ENCODE data around the gene STAT3.

STAT3 gene

GRCh38 chr17:42338427-42338985, 49.7 kb downstream of the STAT3 start:
- TF ChIP-seq ZBTB7A (IDR thresholded peaks at IDR 0.05; ENCODE audit: low read depth): no peak
- TF ChIP-seq YY1 (IDR thresholded peaks at IDR 0.05; ENCODE audit: low read depth): no peak
- no peak for TF ChIP-seq MAX (IDR thresholded peaks at IDR 0.05)
- TF ChIP-seq FOXM1 (IDR thresholded peaks at IDR 0.05; ENCODE audit: borderline replicate concordance, low read depth): no peak
- TF ChIP-seq EP300 (IDR thresholded peaks at IDR 0.05; ENCODE audit: borderline replicate concordance): no peak
- TF ChIP-seq, protein P1, sequence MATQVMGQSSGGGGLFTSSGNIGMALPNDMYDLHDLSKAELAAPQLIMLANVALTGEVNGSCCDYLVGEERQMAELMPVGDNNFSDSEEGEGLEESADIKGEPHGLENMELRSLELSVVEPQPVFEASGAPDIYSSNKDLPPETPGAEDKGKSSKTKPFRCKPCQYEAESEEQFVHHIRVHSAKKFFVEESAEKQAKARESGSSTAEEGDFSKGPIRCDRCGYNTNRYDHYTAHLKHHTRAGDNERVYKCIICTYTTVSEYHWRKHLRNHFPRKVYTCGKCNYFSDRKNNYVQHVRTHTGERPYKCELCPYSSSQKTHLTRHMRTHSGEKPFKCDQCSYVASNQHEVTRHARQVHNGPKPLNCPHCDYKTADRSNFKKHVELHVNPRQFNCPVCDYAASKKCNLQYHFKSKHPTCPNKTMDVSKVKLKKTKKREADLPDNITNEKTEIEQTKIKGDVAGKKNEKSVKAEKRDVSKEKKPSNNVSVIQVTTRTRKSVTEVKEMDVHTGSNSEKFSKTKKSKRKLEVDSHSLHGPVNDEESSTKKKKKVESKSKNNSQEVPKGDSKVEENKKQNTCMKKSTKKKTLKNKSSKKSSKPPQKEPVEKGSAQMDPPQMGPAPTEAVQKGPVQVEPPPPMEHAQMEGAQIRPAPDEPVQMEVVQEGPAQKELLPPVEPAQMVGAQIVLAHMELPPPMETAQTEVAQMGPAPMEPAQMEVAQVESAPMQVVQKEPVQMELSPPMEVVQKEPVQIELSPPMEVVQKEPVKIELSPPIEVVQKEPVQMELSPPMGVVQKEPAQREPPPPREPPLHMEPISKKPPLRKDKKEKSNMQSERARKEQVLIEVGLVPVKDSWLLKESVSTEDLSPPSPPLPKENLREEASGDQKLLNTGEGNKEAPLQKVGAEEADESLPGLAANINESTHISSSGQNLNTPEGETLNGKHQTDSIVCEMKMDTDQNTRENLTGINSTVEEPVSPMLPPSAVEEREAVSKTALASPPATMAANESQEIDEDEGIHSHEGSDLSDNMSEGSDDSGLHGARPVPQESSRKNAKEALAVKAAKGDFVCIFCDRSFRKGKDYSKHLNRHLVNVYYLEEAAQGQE (IDR thresholded peaks at IDR 0.05; ENCODE audit: low read depth): no peak
- TF ChIP-seq, protein P2, sequence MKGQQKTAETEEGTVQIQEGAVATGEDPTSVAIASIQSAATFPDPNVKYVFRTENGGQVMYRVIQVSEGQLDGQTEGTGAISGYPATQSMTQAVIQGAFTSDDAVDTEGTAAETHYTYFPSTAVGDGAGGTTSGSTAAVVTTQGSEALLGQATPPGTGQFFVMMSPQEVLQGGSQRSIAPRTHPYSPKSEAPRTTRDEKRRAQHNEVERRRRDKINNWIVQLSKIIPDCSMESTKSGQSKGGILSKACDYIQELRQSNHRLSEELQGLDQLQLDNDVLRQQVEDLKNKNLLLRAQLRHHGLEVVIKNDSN (IDR thresholded peaks at IDR 0.05): no peak
- TF ChIP-seq CREB1 (IDR thresholded peaks at IDR 0.05; ENCODE audit: low read depth): no peak
- TF ChIP-seq EGR1 (IDR thresholded peaks at IDR 0.05): no peak
- no peak for TF ChIP-seq TEAD4 (IDR thresholded peaks at IDR 0.05)
- TF ChIP-seq RAD21 (IDR thresholded peaks at IDR 0.05; ENCODE audit: low read depth): no peak

DNA sequence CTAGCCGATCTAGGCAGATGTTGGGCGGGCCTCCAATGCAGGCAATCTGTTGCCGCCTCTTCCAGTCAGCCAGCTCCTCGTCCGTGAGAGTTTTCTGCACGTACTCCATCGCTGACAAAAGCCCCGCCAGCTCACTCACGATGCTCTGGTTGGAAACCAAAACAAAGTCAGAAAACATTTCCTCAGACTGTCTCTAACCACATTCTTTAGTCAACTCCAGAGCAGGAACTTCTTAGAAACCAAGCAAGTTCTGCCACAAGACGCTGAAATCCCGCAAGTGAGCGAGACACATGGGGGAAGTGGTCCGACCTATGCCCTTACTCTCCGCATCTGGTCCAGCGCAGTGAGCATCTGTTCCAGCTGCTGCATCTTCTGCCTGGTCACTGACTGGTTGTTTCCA, 50.8 kb downstream of the STAT3 start:
- TF ChIP-seq RAD21 (IDR thresholded peaks at IDR 0.05; ENCODE audit: low read depth) (no peak), CREB1 (IDR thresholded peaks at IDR 0.05; ENCODE audit: low read depth) (no peak), ZBTB7A (IDR thresholded peaks at IDR 0.05; ENCODE audit: low read depth) (no peak), FOXM1 (IDR thresholded peaks at IDR 0.05; ENCODE audit: borderline replicate concordance, low read depth) (no peak), TCF12 (IDR thresholded peaks at IDR 0.05; ENCODE audit: low read depth) (no peak), MAX (IDR thresholded peaks at IDR 0.05) (no peak), NFIC (IDR thresholded peaks at IDR 0.05) (no peak), YY1 (IDR thresholded peaks at IDR 0.05; ENCODE audit: low read depth) (no peak), EGR1 (IDR thresholded peaks at IDR 0.05) (no peak), TEAD4 (IDR thresholded peaks at IDR 0.05) (no peak), EP300 (IDR thresholded peaks at IDR 0.05; ENCODE audit: borderline replicate concordance) (no peak), CEBPB (IDR thresholded peaks at IDR 0.05) (no peak), TAF1 (IDR thresholded peaks at IDR 0.05; ENCODE audit: low read depth) (no peak)
- TF ChIP-seq, protein P2 (IDR thresholded peaks at IDR 0.05): no peak
- TF ChIP-seq, protein P1 (IDR thresholded peaks at IDR 0.05; ENCODE audit: low read depth): no peak

- TF ChIP-seq TCF12 (IDR thresholded peaks at IDR 0.05; ENCODE audit: low read depth): no peak
- no peak for TF ChIP-seq EGR1 (IDR thresholded peaks at IDR 0.05)
- TF ChIP-seq ZBTB7A (IDR thresholded peaks at IDR 0.05; ENCODE audit: low read depth): no peak
- TF ChIP-seq, protein P1 (IDR thresholded peaks at IDR 0.05; ENCODE audit: low read depth): no peak
- TF ChIP-seq, protein P2 (IDR thresholded peaks at IDR 0.05): no peak
- no peak for TF ChIP-seq TEAD4 (IDR thresholded peaks at IDR 0.05)
- no peak for TF ChIP-seq NFIC (IDR thresholded peaks at IDR 0.05)
- no peak for TF ChIP-seq EP300 (IDR thresholded peaks at IDR 0.05; ENCODE audit: borderline replicate concordance)
- no peak for TF ChIP-seq TAF1 (IDR thresholded peaks at IDR 0.05; ENCODE audit: low read depth)
- no peak for TF ChIP-seq FOXM1 (IDR thresholded peaks at IDR 0.05; ENCODE audit: borderline replicate concordance, low read depth)
- no peak for TF ChIP-seq RAD21 (IDR thresholded peaks at IDR 0.05; ENCODE audit: low read depth)
- TF ChIP-seq CREB1 (IDR thresholded peaks at IDR 0.05; ENCODE audit: low read depth): no peak
- TF ChIP-seq CEBPB (IDR thresholded peaks at IDR 0.05): no peak
These were observed 53.6 kb downstream of the STAT3 start for GRCh38 chr17:42334677-42335076.

DNA sequence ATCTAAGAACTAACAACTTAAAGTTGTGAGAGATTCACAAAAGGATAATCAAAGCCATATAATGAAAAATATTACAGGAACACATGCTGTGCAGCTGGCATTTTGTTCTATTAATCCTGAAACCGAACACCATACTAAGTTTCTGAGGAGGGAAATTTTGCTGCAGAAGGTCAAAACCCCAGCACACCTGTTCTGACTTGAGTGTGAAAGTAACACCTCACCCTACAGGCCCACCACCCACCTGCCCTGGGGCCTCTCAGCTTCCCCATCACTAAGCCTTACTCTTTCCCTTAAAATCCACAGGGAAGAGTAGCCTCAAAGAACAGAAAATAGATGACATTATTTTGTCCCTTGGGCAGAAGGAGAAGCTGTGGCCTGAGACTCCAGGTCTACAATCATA, 55.2 kb downstream of the STAT3 start:
- TF ChIP-seq MAX (IDR thresholded peaks at IDR 0.05): no peak

All from Ishikawa (cell line).